PC-9 (cell line): ENCODE results near the gene PRAC2. TPM values are rescaled to one million over a fixed set of nuclear protein-coding genes. Genes with fewer than 3 reads are reported as not detected.
A peak's percentile ranks its signal among the peaks of the same experiment; 100 is the strongest.

Experiments
- BruUV-seq: library from RNA; stranded (reverse); fragments of 400-500 nt; replicated peaks from 2 replicates; lab custom pipeline; 2021; lab: Mats Ljungman, UMichigan
- CTCF ChIA-PET: fragments of 300-600 bp; sonication (Branson Sonifier 250); formaldehyde crosslinking; loops from one replicate; lab custom pipeline; 2022; ENCODE audit warnings: antibody characterized with exemption; lab: Charles Lee
- POLR2A ChIA-PET: fragments of 300-600 bp; sonication (Branson Sonifier 250); formaldehyde crosslinking; loops from one replicate; lab custom pipeline; 2022; ENCODE audit warnings: antibody characterized with exemption; ENCODE audit not compliant: unreplicated experiment; lab: Charles Lee
- DNase-seq, 2 experiments: peaks; one replicate each; pipeline versions ENCODE4 v3.0.0 to v3.0.0-alpha.2; 2015 to 2022; ENCODE audit warnings: mixed read lengths in 1 of 2
- H2AFZ ChIP-seq: fragments of 200-600 bp; sonication (generic); 2 replicates; pipeline ENCODE4 v1.8.1; 2017; ENCODE audit warnings: antibody characterized with exemption
- H3F3A ChIP-seq: fragments of 200-600 bp; sonication (generic); 2 replicates; pipeline ENCODE4 v1.8.1; 2017; ENCODE audit warnings: antibody characterized with exemption, mild to moderate bottlenecking, low read depth; ENCODE audit not compliant: insufficient read depth
- H3K27ac ChIP-seq: fragments of 200-600 bp; sonication (generic); 2 replicates; pipeline ENCODE4 v1.6.1; 2016; ENCODE audit warnings: mixed run types
- H3K27me3 ChIP-seq: fragments of 200-600 bp; sonication (generic); 2 replicates; pipeline ENCODE4 v1.6.1; 2016; ENCODE audit warnings: low read depth, mixed run types; ENCODE audit not compliant: insufficient read depth
- H3K36me3 ChIP-seq: fragments of 200-600 bp; sonication (generic); 2 replicates; pipeline ENCODE4 v1.6.1; 2016; ENCODE audit warnings: low read depth, mixed run types
- H3K4me1 ChIP-seq: fragments of 200-600 bp; sonication (generic); replicated peaks from 2 replicates; pipeline ENCODE4 v1.6.1; 2016; ENCODE audit warnings: mixed run types; ENCODE audit not compliant: insufficient read depth
- H3K4me2 ChIP-seq: fragments of 200-600 bp; sonication (generic); 2 replicates; pipeline ENCODE4 v1.6.1; 2017; ENCODE audit warnings: mixed run types
- H3K4me3 ChIP-seq: fragments of 200-600 bp; sonication (generic); 2 replicates; pipeline ENCODE4 v1.6.1; 2016; ENCODE audit warnings: mixed run types
- H3K79me2 ChIP-seq: fragments of 200-600 bp; sonication (generic); 2 replicates; pipeline ENCODE4 v1.6.1; 2017; ENCODE audit warnings: low read depth, mixed run types
- H3K9me2 ChIP-seq: fragments of 200-600 bp; sonication (generic); 2 replicates; pipeline ENCODE4 v1.8.1; 2017; ENCODE audit warnings: mild to moderate bottlenecking; ENCODE audit not compliant: insufficient read depth
- H3K9me3 ChIP-seq: fragments of 200-600 bp; sonication (generic); 2 replicates; pipeline ENCODE4 v1.8.1; 2016; ENCODE audit warnings: low read depth; ENCODE audit not compliant: insufficient read depth
- H4K20me1 ChIP-seq: fragments of 200-600 bp; sonication (generic); 2 replicates; pipeline ENCODE4 v1.8.1; 2017; ENCODE audit not compliant: insufficient read depth
- EZH2 ChIP-seq: fragments of 200-600 bp; sonication (generic); IDR thresholded peaks from 2 replicates; pipeline ENCODE4 v1.8.0; 2017; ENCODE audit warnings: antibody characterized with exemption, low read depth
- intact Hi-C: fragments of 100-400 bp; cut with micrococcal nuclease; formaldehyde crosslinking; loops from one replicate; pipeline ENCODE4 v1.10.0; 2022; ENCODE audit not compliant: unreplicated experiment
- total RNA-seq: library from RNA; stranded (reverse); gene quantifications from 2 replicates; pipeline ENCODE4 v1.2.3, GENCODE V29; 2021
- TF ChIP-seq, protein P1 (sequence below): fragments of 200-600 bp; sonication (generic); conservative IDR thresholded peaks from 2 replicates; pipeline ENCODE4 v1.6.1; 2017; ENCODE audit warnings: mixed run types, antibody characterized with exemption, mild to moderate bottlenecking, moderate library complexity

The PRAC2 gene
- total RNA-seq, 1 experiment from 2014 or later, result not detected

DNA sequence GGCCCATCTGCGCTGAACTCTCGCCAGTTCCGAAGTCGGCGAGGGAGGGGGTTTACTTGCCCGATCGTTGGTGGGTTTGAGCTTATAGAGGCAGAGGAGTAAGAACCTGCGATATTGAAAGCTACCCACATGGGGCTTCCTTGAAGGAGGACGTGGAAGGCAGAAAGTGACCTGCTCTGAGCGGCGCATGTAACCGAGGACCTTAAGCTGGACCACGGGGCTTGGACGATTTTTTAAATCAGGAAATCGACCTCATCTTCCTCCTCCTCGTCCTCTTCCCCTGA lies 2.0 kb downstream of the PRAC2 start:
- ChIA-PET POLR2A (no interaction called here), CTCF (interaction anchor here (0.6 to 2.5 kb wide), 6 partner anchors 46 to 1385 kb away, joined by 3 to 17 read pairs (median 4); no protein-coding TSS in a partner anchor)
- H3K27me3 ChIP-seq, result peaks cover 77% of the 10 kb centered on the region

GRCh38 chr17:48725288-48726064 lies 2.5 kb downstream of the PRAC2 start:
- H3K9me2 ChIP-seq, result no peaks in the 10 kb centered on the region
- H2AFZ ChIP-seq, result no peak overlapping the region
- intact Hi-C loops, result no loop called here
- H4K20me1 ChIP-seq, result no peaks in the 10 kb centered on the region
- no peak overlapping the region for H3K4me2 ChIP-seq
- H3K79me2 ChIP-seq, result no peaks in the 10 kb centered on the region
- no TSS peak for BruUV-seq
- POLR2A ChIA-PET, result no interaction called here
- H3K4me3 ChIP-seq, result no peak overlapping the region
- peaks cover 82% of the 10 kb centered on the region for H3K27me3 ChIP-seq
- H3K27ac ChIP-seq, result no peak overlapping the region
- CTCF ChIA-PET, result interaction anchor here (0.6 to 2.5 kb wide), 5 partner anchors 65 to 1385 kb away, joined by 3 to 17 read pairs (median 6); no protein-coding TSS in a partner anchor
- TF ChIP-seq, protein P1, sequence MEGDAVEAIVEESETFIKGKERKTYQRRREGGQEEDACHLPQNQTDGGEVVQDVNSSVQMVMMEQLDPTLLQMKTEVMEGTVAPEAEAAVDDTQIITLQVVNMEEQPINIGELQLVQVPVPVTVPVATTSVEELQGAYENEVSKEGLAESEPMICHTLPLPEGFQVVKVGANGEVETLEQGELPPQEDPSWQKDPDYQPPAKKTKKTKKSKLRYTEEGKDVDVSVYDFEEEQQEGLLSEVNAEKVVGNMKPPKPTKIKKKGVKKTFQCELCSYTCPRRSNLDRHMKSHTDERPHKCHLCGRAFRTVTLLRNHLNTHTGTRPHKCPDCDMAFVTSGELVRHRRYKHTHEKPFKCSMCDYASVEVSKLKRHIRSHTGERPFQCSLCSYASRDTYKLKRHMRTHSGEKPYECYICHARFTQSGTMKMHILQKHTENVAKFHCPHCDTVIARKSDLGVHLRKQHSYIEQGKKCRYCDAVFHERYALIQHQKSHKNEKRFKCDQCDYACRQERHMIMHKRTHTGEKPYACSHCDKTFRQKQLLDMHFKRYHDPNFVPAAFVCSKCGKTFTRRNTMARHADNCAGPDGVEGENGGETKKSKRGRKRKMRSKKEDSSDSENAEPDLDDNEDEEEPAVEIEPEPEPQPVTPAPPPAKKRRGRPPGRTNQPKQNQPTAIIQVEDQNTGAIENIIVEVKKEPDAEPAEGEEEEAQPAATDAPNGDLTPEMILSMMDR, result no peak
- TF ChIP-seq EZH2, result no peak
- DNase-seq, result no peak
- H3K4me1 ChIP-seq, result no peaks in the 10 kb centered on the region
- H3K9me3 ChIP-seq, result no peaks in the 10 kb centered on the region
- no peaks in the 10 kb centered on the region for H3F3A ChIP-seq
- H3K36me3 ChIP-seq, result no peaks in the 10 kb centered on the region

More for the DNA sequence above, 2.0 kb downstream of the PRAC2 start:
- no peak for DNase-seq
- no peaks in the 10 kb centered on the region for H3K9me3 ChIP-seq
- H3K9me2 ChIP-seq, result no peaks in the 10 kb centered on the region
- H3K36me3 ChIP-seq, result no peaks in the 10 kb centered on the region
- intact Hi-C loops, result no loop called here
- H3K4me2 ChIP-seq, result peak overlapping the region; percentile 7; the same call in 1 of the 2 replicates
- no peak overlapping the region for H2AFZ ChIP-seq
- no peak overlapping the region for H3K27ac ChIP-seq
- TF ChIP-seq, protein P1, result no peak
- no peak for TF ChIP-seq EZH2
- H3K4me1 ChIP-seq, result no peaks in the 10 kb centered on the region
- H3K4me3 ChIP-seq, result no peak overlapping the region
- H3F3A ChIP-seq, result no peaks in the 10 kb centered on the region
- H3K79me2 ChIP-seq, result no peaks in the 10 kb centered on the region
- no peaks in the 10 kb centered on the region for H4K20me1 ChIP-seq
- no TSS peak for BruUV-seq

GRCh38 chr17:48726114-48726915 lies 3.3 kb downstream of the PRAC2 start:
- no TSS peak for BruUV-seq
- Histone ChIP-seq H3K9me2 (no peaks in the 10 kb centered on the region), H3K4me2 (no peak overlapping the region), H3K4me3 (no peak overlapping the region), H3K27me3 (peaks cover 86% of the 10 kb centered on the region), H3K79me2 (no peaks in the 10 kb centered on the region), H3K27ac (no peak overlapping the region), H3K36me3 (no peaks in the 10 kb centered on the region), H3K9me3 (no peaks in the 10 kb centered on the region), H3F3A (no peaks in the 10 kb centered on the region), H3K4me1 (no peaks in the 10 kb centered on the region), H4K20me1 (no peaks in the 10 kb centered on the region), H2AFZ (no peak overlapping the region)
- ChIA-PET POLR2A (no interaction called here), CTCF (interaction anchor here (0.6 kb wide), 2 partner anchors 156 to 585 kb away, joined by 5 to 6 read pairs; no protein-coding TSS in a partner anchor)
- intact Hi-C loops, result no loop called here
- TF ChIP-seq EZH2, result no peak
- TF ChIP-seq, protein P1, result no peak
- DNase-seq, result no peak
